Esophagus muscularis mucosa (tissue), 4 donors: ENCODE measurements around the gene ADK. TPM values are rescaled to one million over a fixed set of nuclear protein-coding genes. Genes with fewer than 3 reads are reported as not detected.

Experiments used
- DNase-seq: peaks from one replicate; pipeline ENCODE4 v3.0.0-alpha.2; 2017; ENCODE audit errors: extremely low spot score
- H3K27ac ChIP-seq, 4 donors: fragments of 200-600 bp; sonication (generic); replicated peaks in 1 of 4; 1 replicate in 3 of 4; 2 replicates in 1 of 4; pipeline ENCODE4 v1.5.1; 2016 to 2019; ENCODE audit warnings: mild to moderate bottlenecking in 1 of 4
- H3K27me3 ChIP-seq, 4 donors: fragments of 200-600 bp; sonication (generic); one replicate each; pipeline versions ENCODE4 v1.5.1 to v1.6.0; 2016 to 2019
- H3K36me3 ChIP-seq, 4 donors: fragments of 200-600 bp; sonication (generic); one replicate each; pipeline ENCODE4 v1.5.1; 2016 to 2019
- H3K4me1 ChIP-seq, 4 donors: fragments of 200-600 bp; sonication (generic); one replicate each; pipeline ENCODE4 v1.5.1; 2016 to 2019
- H3K4me3 ChIP-seq, 4 donors: fragments of 200-600 bp; sonication (generic); 1 replicate in 2 of 4; 2 replicates in 2 of 4; pipeline ENCODE4 v1.5.1; 2016 to 2019; ENCODE audit warnings: mild to moderate bottlenecking in 4 of 4, moderate library complexity in 1 of 4
- H3K9me3 ChIP-seq, 4 donors: fragments of 200-600 bp; sonication (generic); 1 replicate in 3 of 4; 2 replicates in 1 of 4; pipeline ENCODE4 v1.5.1; 2016 to 2019
- CTCF ChIP-seq, 3 experiments: fragments of 200-600 bp in 2 of 3; fragments of 450-650 bp in 1 of 3; sonication (generic) in 2 of 3; IDR thresholded peaks; one replicate each; pipeline ENCODE4 v1.5.1; 2017 to 2019; ENCODE audit warnings: antibody characterized with exemption in 3 of 3, mild to moderate bottlenecking in 2 of 3, moderate library complexity in 1 of 3
- EP300 ChIP-seq: sonication (generic); formaldehyde crosslinking; IDR thresholded peaks from one replicate; pipeline ENCODE4 v1.6.1; 2017; ENCODE audit warnings: antibody characterized with exemption
- POLR2A ChIP-seq: fragments of 450-650 bp; IDR thresholded peaks from one replicate; pipeline ENCODE4 v1.6.1; 2017; ENCODE audit warnings: antibody characterized with exemption, moderate library complexity, mild to moderate bottlenecking, low read depth
- POLR2AphosphoS5 ChIP-seq, 2 donors: sonication (generic); formaldehyde crosslinking; IDR thresholded peaks; one replicate each; pipeline ENCODE4 v1.6.1; 2017; ENCODE audit warnings: antibody characterized with exemption in 2 of 2
- WGBS: methylation state at CpG from one replicate; pipeline ENCODE4 v1.1.5; 2018; 5-methylcytosine and 5-hydroxymethylcytosine counted together
- intact Hi-C: fragments of 100-400 bp; cut with DNase I; formaldehyde crosslinking; loops from one replicate; pipeline ENCODE4 v1.15.1; 2023
- total RNA-seq, 4 donors: library from RNA; depleted of rRNA; stranded (reverse); fragments of >200 nt; gene quantifications; one replicate each; pipeline versions ENCODE4 v1.1.0 to v1.2.1, GENCODE V29; 2016

The ADK gene
- total RNA-seq, 4 donors from 2014 or later: 20.2 to 23.3 (median 21.2) TPM

- peaks cover 0 to 15% (median 11%) of the 10 kb centered on the region in 4 donors for H3K9me3 ChIP-seq
- H3K27ac ChIP-seq: no peak overlapping the region
- peaks cover 0 to 4% (median 3%) of the 10 kb centered on the region in 4 donors for H3K4me1 ChIP-seq
- H3K4me3 ChIP-seq: no peak overlapping the region
- no peaks in the 10 kb centered on the region for H3K27me3 ChIP-seq
- H3K36me3 ChIP-seq: no peaks in the 10 kb centered on the region
- no peak for DNase-seq
- TF ChIP-seq POLR2A (no peak), EP300 (no peak), CTCF (IDR thresholded peaks at IDR 0.05) (no peak)
- intact Hi-C loops: no loop called here
Measured at GRCh38 chr10:74634995-74635536, 484.0 kb downstream of the ADK start.

- Histone ChIP-seq H3K27ac (no peak overlapping the region), H3K4me3 (no peak overlapping the region)
- intact Hi-C loops: no loop called here
Measured at GRCh38 chr10:74635655-74636054, 484.6 kb downstream of the ADK start.

GRCh38 chr10:74637685-74638084, 486.7 kb downstream of the ADK start:
- Histone ChIP-seq H3K4me1 (peaks cover 6 to 13% (median 12%) of the 10 kb centered on the region in 4 donors), H3K27ac (no peak overlapping the region), H3K27me3 (no peaks in the 10 kb centered on the region), H3K4me3 (no peak overlapping the region), H3K9me3 (peaks cover 0 to 15% (median 11%) of the 10 kb centered on the region in 4 donors), H3K36me3 (no peaks in the 10 kb centered on the region)
- 81% methylated on average over 1 of the region's 1 CpG for WGBS
- TF ChIP-seq POLR2AphosphoS5 (IDR thresholded peaks at IDR 0.05): no peak
- intact Hi-C loops: no loop called here
- DNase-seq: no peak

More at GRCh38 chr10:74635655-74636054, 484.6 kb downstream of the ADK start:
- Histone ChIP-seq H3K4me1 (peaks cover 3 to 10% (median 9%) of the 10 kb centered on the region in 4 donors), H3K27me3 (no peaks in the 10 kb centered on the region), H3K9me3 (peaks cover 0 to 15% (median 11%) of the 10 kb centered on the region in 4 donors), H3K36me3 (no peaks in the 10 kb centered on the region)
- TF ChIP-seq POLR2A (no peak), EP300 (no peak), CTCF (IDR thresholded peaks at IDR 0.05) (no peak), POLR2AphosphoS5 (IDR thresholded peaks at IDR 0.05) (no peak)
- 100% methylated on average over 4 of the region's 4 CpGs for WGBS
- DNase-seq: no peak

GRCh38 chr10:74640134-74640921, 489.3 kb downstream of the ADK start:
- peaks cover 6 to 13% (median 12%) of the 10 kb centered on the region in 4 donors for H3K4me1 ChIP-seq
- no peaks in the 10 kb centered on the region for H3K36me3 ChIP-seq
- H3K27ac ChIP-seq: peak overlapping the region in 2 of 4 donors; percentile 32 to 36
- H3K9me3 ChIP-seq: peaks cover 0 to 5% (median 2%) of the 10 kb centered on the region in 4 donors
- 58% methylated on average over 5 of the region's 5 CpGs for WGBS
- no peaks in the 10 kb centered on the region for H3K27me3 ChIP-seq
- no peak overlapping the region for H3K4me3 ChIP-seq
- no peak for DNase-seq
- TF ChIP-seq POLR2A (no peak), EP300 (no peak), POLR2AphosphoS5 (IDR thresholded peaks at IDR 0.05) (no peak), CTCF (IDR thresholded peaks at IDR 0.05) (no peak)
- intact Hi-C loops: no loop called here

GRCh38 chr10:74641659-74642058, 490.6 kb downstream of the ADK start:
- Histone ChIP-seq H3K4me1 (peaks cover 6 to 13% (median 12%) of the 10 kb centered on the region in 4 donors), H3K27ac (no peak overlapping the region), H3K36me3 (no peaks in the 10 kb centered on the region), H3K9me3 (no peaks in the 10 kb centered on the region), H3K4me3 (no peak overlapping the region), H3K27me3 (no peaks in the 10 kb centered on the region)
- intact Hi-C loops: no loop called here
- no peak for DNase-seq
- 100% methylated on average over 1 of the region's 1 CpG for WGBS
- no peak for TF ChIP-seq POLR2A
- TF ChIP-seq EP300: no peak
- TF ChIP-seq POLR2AphosphoS5 (IDR thresholded peaks at IDR 0.05): no peak
- no peak for TF ChIP-seq CTCF (IDR thresholded peaks at IDR 0.05)
